Mammary epithelial cell (primary cell): ENCODE data around the gene POLD3.

Experiments
- EZH2 ChIP-seq: IDR thresholded peaks from 2 replicates; pipeline ENCODE4 v1.6.1; 2012; ENCODE audit warnings: low read length, inconsistent platforms, borderline replicate concordance
- TF ChIP-seq, protein P1 (sequence below), 2 donors: IDR thresholded peaks in 1 of 2; conservative IDR thresholded peaks in 1 of 2; 2 replicates each; pipeline ENCODE4 v1.5.1; 2011 to 2012; ENCODE audit warnings: inconsistent platforms in 2 of 2, low read length in 2 of 2, mild to moderate bottlenecking in 2 of 2, control low read depth in 1 of 2, low read depth in 1 of 2; ENCODE audit not compliant: insufficient read depth in 1 of 2; ENCODE audit errors: extremely low read depth in 1 of 2

DNA sequence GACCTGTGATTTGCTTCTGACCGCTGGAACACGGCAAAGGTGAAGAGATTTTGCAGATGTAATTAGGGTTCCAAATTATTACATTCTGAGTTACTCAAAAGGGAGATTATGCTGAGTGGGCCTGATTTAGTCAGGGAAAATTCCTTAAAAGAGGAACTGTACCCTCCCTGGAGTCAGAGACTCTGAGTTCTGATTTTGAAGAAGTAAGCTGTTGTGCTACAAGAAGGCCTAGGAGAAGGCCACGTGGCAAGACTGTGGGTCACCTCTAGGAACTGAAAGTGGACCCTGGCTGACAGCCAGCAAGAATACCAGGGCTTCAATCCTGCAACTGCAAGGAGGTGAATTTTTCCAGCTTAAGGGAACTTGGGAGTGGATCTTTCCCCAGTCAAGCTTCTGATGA is 93.5 kb downstream of the POLD3 start:
- TF ChIP-seq, protein P1, sequence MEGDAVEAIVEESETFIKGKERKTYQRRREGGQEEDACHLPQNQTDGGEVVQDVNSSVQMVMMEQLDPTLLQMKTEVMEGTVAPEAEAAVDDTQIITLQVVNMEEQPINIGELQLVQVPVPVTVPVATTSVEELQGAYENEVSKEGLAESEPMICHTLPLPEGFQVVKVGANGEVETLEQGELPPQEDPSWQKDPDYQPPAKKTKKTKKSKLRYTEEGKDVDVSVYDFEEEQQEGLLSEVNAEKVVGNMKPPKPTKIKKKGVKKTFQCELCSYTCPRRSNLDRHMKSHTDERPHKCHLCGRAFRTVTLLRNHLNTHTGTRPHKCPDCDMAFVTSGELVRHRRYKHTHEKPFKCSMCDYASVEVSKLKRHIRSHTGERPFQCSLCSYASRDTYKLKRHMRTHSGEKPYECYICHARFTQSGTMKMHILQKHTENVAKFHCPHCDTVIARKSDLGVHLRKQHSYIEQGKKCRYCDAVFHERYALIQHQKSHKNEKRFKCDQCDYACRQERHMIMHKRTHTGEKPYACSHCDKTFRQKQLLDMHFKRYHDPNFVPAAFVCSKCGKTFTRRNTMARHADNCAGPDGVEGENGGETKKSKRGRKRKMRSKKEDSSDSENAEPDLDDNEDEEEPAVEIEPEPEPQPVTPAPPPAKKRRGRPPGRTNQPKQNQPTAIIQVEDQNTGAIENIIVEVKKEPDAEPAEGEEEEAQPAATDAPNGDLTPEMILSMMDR (conservative IDR thresholded peaks at IDR 0.05 in 1 of 2, IDR thresholded peaks at IDR 0.05 in 1 of 2; ENCODE audit: extremely low read depth in 1 of 2, insufficient read depth in 1 of 2, low read depth in 1 of 2, low read length in 2 of 2) = no peak
- no peak for TF ChIP-seq EZH2
